Stimulated activated CD4-positive, alpha-beta T cell treated with anti-CD3 and anti-CD28 coated beads, Interleukin-4, amount 100 ng/mL, for 1 hour (primary cell): Measurements from ENCODE around the gene ALDH3B1.

Source experiments
- DNase-seq: peaks from one replicate; pipeline ENCODE4 v3.0.0-alpha.2; 2020

ALDH3B1 gene

DNA sequence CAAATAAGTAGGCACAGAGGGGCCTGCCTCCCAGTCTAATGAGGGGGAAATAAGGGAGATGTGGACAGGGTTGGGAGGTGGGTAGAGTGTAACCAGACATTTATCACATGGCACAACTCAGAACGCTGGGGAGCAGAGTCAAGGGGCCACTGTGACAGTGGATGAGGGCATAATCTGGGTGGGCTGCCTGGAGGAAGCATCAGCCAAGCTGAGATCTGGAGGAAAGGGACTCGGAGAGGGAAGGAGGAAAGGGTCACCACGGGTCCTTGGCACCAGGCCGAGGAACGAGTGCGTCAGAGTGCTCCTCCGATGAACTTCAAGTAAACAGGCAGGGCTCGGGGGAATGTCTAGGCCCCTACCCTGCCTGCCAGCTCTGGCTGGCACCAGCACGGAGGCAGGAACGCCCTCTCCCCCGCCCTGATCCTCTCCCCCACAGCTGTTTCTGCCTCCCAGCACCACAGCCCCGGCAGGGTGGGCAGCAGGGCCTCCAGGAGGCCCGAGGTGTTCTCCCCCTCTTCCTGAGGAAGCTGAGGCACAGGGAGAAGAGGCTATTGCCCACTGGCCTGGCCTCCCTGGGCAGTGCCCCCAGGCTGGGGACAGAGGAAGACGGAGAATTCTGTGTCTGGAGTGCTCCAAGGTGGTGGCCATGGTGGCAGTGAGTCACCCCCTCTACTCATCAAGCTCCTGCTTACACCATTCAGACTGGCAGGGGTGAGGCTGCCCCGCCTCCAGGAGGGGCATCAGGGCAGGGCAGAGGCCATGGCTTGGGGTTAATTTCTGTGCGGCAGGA lies 4.2 kb downstream of the ALDH3B1 start:
- no peak for DNase-seq

DNA sequence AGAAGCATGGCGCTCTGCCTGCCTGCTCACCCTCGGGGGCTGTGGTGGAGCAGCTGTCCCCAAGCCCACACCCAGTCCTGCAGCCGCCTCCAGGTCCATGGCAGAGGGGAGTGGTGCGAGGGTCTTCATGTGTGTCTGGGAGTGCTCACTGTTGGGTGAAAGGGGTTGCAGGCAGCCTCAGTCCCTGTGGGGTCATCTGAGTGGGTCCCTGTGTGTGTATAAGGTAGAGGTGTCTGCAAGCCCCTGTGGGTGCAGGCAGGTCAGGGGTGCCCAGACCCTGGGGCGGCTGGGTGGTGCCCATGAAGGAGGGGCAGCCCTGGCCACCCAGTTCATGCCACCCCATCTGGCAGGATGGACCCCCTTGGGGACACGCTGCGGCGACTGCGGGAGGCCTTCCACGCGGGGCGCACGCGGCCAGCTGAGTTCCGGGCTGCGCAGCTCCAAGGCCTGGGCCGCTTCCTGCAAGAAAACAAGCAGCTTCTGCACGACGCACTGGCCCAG lies 4.9 kb downstream of the ALDH3B1 start:
- no peak for DNase-seq

DNA sequence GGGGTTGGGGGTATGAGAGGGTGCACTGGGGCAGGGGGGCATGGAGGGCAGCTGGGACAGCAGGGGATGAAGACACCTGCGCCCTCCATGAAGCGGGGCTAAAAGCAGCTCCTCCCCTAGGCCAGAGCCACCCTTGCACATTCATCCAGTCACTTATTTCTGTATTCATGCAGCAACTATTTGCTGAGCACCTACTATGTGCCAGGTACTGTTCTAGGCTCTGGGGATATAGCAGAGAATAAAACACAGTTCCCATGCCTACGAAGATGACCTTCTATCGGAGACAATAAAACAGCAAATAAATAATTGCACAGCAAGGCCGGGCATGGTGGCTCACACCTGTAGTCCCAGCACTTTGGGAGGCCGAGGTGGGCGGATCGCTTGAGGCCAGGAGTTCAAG lies 5.3 kb downstream of the ALDH3B1 start:
- no peak for DNase-seq

DNA sequence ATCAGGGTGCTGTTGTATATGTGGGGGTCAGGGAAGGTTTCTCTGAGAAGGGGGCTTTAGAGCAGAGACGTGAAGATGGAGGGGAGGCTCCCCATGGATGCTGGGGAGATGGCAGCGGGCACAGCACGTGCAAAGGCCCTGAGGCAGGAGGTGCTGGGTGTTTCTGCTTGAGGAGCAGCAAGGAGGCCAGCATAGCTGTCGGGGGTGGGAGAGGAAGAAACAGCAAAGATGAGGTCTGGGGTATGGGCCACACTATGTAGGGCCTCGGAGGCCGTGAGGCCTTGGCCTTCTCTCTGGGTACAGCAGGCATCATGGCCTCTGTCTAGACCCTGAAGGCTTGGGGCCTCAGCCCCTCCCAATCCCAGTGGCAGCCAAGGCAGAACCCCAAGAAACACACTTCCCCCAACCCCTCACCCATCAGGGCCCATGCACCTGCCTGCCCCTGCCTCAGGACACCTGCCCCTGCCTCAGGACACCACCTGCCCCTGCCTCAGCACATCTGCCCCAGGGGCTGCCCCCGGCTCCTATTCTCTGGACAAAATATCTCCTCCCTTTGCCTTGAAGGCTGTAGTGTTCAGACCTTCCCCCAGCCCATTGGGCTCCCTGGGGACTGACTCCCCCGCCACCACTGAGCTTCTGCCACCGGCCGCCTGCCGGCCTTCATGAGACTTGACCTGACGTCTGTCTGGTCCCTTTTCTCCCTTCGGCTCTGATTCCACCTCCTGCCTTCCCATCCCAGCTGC lies 6.2 kb downstream of the ALDH3B1 start:
- DNase-seq = no peak

DNA sequence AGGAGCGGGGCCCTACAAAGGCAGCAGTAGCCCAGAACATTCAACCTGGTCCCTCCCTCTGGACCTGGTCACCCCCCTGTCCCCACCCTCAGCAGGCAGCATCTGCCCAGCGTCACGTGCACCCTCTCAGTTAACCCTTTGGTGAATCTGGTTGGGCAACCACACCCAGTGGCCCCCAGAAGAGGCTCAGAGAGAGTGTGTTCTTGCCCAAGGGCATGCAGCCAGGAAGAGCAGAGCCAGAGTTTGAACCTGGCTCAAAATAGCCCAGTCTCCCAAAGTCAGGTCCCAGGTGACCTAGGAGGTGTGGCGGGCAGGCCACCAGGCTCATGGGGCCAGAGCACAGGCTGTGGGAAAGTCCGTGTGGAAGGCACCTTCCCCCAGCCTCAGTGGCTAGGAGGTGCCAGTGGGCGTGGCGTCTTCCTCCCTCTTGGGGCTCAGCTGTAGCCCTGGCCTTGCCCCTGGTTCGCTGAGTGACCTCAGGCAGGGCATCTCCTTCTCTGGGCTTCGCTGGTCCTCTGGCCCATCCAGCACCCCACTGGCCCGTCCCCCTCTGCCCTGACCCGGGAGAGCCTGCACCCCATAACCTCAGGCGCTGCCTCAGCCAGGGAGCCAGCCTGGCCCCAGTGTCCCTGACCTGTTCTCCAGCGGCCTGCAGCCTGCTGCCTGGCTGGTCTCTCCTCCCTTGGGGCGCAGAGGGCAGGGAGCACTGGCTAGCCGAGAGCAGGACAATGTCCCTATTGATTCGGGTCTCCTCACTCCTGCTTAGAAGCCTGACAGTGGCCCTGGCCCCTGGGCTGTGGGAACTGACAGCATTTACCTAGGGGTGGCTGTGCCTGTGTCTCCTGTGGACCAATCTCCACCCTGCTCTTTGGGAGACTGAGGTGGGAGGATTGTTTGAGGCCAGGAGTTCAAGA lies 7.0 kb downstream of the ALDH3B1 start:
- DNase-seq = no peak

DNA sequence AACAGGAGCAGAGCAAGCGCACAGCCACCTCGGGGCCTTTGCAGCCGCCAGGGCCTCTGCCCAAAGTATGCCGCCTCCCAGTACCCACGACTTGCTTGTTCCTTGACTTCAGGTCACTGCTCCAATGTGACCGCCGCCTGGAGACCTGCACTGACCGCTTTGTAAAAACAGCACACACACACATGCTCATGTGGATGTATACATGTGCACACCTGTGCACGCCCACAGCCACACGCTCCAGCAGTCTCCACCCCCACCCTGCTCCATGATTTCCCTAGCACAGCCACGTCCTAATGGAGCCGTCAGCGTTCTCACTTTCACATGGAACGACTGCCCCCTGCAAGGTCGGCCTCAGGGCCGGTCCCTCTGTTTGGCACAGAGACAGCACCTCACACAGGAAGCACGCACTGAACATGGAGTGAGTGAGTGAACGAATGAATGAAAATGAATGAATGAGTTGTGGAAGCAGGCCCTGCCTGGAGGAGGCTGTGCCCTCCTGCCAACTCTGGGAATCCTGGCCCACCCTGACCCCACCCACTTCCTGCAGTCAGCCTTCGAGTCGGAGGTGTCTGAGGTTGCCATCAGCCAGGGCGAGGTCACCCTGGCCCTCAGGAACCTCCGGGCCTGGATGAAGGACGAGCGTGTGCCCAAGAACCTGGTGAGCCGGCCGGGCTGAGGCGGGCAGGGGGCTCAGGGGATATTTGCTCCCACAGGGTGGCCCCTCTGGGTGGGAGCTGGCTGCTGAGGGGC lies 8.0 kb downstream of the ALDH3B1 start:
- DNase-seq = no peak

DNA sequence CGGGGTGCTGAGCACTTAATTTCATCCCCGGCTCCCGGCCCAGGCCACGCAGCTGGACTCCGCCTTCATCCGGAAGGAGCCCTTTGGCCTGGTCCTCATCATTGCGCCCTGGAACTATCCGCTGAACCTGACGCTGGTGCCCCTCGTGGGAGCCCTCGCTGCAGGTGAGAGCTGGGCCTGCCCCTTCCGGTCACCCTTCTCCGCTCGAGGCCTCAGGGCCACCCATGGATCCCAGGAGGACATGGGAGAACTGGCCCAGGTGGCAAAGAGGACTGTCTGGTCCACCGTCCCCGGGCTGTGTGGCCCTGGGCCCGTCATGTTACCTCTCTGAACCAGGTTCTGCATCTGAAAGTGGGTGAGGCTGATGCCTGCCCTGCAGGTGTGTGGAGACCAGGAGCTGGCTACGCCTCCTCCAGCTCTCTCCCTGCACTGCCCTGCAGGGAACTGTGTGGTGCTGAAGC lies 8.6 kb downstream of the ALDH3B1 start:
- no peak for DNase-seq

DNA sequence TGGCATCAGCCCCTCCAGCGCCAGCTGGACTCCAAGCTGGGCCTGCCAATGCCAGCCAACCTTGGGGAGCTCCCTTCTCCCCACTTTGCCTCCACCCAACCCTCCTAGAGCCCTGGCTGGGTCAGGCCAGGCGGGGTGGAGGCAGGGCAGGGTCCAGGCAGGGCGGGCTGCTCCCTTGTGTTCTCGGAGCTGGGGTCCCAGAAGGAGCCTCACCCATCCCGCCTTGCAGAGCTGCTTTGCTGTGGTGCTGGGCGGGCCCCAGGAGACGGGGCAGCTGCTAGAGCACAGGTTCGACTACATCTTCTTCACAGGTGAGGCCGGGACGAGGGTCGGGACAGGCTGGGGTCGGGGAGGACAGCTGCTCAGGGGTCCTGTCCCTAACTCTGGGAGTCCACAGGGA lies 9.4 kb downstream of the ALDH3B1 start:
- DNase-seq = no peak

DNA sequence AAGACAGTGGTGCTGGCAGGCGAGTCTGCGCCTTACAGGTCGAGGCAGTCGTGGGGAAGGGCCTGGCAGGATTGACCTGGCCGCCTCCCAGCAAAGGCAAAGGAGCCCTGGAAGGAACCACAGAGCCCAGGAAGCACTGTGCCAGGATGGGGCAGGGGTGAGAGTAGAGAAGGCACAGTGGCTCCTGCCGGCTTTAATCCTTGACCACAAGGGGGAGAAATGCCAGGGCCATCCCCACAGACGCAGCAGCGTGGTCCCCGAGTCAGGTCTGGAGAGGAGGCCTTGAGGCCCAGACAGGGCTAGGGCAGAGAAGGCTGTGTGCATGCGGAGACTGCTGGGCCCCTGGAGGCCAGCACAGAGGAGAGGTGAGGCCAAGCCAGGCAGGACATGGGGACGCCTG lies 10.4 kb downstream of the ALDH3B1 start:
- no peak for DNase-seq

DNA sequence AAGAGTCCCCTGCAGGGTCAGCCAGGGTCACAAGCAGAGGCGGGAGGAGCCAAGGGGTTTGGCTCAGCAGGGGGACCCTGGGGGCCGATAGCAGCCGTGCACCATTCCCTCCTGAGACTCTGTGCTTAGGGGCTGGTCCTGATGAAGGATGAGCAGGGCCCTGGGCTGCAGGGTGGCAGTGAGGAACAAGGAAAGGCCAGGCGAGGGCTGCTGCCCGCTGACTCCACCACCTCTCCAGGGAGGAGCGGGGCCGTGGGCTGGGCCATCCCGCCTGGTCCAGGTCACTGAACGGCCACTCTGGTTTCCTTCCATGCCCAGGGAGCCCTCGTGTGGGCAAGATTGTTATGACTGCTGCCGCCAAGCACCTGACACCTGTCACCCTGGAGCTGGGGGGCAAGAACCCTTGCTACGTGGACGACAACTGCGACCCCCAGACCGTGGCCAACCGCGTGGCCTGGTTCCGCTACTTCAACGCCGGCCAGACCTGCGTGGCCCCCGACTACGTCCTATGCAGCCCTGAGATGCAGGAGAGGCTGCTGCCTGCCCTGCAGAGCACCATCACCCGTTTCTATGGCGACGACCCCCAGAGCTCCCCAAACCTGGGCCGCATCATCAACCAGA lies 11.2 kb downstream of the ALDH3B1 start:
- no peak for DNase-seq

DNA sequence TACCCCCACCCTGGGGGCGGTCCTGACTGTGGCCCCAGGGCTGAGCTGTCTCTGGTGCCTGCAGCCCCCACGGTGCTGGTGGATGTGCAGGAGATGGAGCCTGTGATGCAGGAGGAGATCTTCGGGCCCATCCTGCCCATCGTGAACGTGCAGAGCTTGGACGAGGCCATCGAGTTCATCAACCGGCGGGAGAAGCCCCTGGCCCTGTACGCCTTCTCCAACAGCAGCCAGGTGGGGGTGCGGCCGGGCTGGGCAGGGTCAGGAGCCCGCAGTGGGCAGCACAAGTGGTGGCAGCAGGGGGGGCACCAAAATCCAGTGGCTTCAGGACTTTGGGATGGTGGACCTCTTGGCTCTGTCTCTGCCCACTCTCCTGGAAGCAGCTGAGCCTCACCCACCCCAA lies 12.4 kb downstream of the ALDH3B1 start:
- no peak for DNase-seq

DNA sequence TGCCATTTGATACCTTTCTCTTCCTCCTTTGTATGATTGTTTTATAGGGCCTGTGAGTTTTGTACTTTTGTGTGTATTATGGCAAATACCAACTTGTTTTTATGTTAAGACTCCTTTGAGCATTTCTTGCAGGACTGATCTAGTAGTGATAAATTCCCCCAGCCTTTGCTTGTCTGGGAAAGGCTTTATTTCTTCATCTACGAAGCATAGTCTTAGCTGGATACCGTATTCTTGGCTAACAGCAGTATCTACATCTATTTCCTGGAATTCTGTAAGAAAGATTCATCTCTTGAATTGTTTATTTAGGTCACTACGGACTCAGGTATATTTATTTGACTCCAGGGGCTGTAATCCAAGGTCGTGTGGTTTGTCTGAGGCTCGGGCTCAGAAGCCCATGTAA lies 14.4 kb downstream of the ALDH3B1 start:
- DNase-seq = no peak

DNA sequence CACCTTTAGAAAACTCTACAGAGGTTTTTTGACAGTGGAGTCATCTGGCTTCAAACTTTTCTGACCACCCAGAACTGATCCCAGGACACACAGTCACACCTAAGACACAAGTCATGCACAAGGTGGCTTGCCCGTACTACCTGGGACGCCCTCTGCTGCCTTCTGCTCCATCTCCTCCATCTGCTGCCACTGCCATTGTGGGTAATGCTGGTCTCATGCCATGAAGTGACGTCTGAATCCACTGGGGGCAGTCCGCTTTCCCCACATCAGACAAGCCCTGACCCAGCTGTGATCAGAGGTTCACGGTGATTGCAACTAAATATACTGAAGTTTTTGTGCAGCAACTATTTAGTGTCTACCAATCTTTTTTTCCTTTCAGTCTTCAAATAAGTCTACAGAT lies 14.9 kb downstream of the ALDH3B1 start:
- DNase-seq = no peak

DNA sequence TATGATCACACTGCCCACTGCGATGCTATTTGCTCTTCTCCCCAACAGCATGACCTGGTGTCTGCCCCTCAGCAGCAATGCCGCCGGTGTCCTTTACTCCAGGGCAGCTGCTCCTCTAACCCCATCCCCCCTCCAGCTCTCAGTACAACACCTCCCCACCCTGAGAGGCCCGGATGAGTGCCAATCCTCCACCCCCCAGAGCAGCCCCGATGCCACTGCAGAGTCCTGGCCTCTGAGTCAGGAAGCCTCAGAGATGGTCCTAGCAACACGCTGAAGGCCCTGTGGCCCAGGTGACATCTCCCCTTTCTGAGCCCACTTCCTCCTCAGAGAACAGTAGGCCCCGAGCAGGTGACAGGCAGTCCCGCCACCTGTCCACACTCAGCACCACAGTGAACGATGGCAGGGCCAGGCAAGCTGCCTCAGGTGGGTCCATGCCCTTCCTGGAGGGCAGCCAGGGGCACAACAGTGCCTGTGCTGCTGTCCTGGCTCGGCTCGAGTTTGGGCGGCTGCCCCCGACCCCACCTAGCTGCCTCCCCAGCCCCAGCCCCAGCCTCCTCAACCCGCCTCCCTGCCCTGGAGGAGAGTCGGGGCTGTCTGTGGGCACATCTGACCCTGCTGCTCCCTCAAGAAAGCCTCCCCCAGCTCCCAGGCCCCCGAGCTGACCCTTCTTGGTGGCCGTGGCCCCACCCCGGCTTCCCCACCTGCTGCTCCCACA lies 16.4 kb downstream of the ALDH3B1 start:
- no peak for DNase-seq

DNA sequence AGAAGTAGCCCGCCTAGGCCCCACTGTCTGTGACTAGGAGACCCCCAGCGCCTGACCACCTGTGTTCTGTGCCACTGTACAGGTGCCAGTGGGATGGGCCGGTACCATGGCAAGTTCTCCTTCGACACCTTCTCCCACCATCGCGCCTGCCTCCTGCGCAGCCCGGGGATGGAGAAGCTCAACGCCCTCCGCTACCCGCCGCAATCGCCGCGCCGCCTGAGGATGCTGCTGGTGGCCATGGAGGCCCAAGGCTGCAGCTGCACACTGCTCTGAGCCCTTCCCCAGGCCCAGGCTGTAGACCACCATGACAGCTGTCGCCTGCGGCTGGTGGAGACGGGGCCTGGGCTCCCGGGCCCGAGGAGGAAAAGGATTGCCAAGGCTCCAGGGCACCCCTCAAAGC lies 17.5 kb downstream of the ALDH3B1 start:
- no peak for DNase-seq

DNA sequence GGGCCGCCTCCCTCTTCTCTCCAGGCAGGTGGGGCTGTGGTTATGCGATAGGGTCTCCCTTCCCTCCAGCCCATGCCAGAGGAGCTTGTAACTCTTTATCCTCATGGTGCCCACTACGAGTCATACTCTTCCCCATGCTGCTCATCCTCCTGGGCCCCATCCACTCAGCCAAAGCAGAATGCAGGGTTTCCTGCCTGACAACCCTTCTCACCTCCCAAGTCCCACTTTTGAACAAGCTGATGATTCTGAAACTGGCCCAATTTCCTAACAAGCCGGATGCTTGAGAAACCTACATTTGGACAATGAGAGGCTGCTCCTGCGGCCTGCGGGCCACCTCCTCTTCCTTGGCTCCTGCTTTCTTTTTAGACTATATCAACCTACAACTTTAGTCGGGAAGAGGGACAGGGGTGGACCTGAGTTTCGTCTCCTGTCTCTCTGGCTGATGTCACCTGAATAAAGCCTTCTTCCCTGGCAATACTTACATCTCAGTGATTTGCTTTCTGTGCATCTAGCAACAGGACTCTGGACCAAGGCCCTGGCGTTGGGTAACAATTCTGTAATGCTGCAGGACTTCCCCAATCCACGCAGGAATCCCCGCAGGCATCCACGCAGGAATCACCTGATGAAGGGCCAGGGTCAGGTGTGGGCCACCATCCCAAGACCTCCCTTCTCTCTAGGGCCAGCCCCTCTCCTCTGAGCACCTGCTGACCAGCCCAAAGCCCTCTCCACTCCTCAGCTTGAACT lies 18.8 kb downstream of the ALDH3B1 start:
- DNase-seq = no peak

DNA sequence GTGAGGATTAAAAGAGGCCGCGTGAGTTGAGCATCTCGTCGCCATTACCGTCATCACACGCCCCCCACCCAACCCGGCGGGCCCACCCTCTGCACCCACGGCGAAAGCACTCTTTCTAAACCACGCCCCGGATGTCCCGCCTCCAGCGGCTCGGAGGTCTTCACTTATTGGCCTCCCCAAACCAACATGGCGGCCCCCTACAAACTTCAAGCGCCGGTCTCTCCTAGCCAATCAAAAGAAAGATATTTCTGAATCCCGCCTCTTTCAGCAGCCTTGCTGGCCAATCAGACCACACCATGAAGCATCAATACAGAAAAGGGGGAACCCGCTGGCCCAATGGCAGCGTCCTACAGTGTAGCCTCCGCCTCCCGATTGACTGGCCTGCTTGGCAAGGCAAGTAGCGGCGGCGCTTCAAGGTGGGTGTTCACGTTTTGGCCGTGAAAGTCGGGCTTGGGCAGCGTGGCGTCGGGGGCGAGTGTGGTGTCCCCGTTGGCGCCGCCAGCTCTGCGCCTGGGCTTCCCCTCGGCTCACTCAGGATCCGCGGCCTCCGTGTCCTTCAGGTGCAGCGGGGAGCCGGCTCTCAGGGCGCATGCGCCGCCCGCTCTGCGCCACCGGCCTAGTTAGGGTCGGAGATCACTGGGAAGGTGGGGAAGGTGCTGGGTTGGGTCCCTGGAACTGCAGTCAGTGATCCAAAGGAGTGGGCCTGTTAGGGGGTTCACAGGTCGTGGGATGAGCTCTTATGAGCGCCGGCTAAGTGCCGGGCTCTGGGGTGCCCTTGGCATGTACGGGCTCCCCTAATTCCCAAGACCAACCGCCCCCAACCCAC lies 20.4 kb downstream of the ALDH3B1 start, which contains the start of gene NDUFS8:
Gene NDUFS8 (plus strand): TSS at position 364 of the 826 bp plus-strand sequence. CDS start 1,471 bp downstream, outside the sequence.
- peak; percentile 98 for DNase-seq

DNA sequence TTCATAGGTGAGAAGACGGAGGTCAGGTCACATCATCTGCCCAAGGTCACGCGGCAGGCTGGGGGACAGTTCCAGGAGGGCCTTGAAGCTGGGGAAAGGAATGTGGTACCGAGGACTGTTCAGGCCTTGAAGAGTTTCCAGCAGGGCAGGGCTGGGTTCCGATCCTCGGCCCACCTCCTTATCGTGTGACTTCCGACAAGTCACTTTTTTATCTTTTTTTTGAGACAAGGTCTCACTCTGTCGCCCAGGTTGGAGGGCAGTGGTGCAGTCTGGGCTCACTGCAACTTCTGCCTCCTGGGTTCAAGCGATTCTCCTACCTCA lies 21.0 kb downstream of the ALDH3B1 start:
- DNase-seq = no peak

DNA sequence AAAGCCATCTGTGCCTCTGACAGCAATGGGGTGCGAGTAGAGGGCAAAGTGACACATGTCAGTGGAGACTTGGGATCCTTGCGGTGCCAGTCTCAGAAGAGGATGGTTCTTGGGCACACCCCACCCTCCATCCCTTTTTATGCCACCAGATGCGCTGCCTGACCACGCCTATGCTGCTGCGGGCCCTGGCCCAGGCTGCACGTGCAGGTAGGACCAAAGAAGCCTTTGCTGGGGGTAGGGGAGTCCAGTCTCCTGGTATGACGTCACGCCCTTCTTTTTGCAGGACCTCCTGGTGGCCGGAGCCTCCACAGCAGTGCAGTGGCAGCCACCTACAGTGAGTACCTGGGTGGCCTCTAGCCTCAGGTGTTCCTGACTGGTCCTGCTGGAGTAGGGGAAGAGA lies 21.9 kb downstream of the ALDH3B1 start:
- DNase-seq = no peak
